Central memory CD4-positive, alpha-beta T cell (primary cell): ENCODE measurements around the gene MTG2.

Experiments
- DNase-seq: peaks from one replicate; pipeline ENCODE4 v3.0.0; 2022

MTG2 gene

DNA sequence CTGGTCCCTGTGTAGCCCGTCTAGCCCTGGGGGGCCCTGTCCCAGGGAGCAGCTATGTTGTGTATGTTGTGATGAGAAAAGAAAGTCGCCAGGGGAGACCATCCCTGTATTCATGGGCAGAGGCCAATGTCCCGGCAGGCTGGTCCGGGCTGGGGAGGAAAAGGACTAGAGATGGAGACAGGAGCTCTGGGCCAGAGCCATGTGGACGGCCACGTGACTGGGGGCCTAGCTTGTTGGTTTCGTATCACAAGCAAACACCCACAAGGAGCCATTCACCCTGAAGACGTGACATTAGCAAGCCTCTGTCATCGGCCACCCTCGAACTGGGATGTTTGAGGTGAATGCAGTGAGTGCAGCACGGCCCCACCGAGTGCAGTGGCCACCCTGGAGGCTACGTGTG is 40.1 kb downstream of the MTG2 start:
- no peak for DNase-seq

- no peak for DNase-seq
Measured at GRCh38 chr20:62223571-62223970, 40.7 kb downstream of the MTG2 start.

DNA sequence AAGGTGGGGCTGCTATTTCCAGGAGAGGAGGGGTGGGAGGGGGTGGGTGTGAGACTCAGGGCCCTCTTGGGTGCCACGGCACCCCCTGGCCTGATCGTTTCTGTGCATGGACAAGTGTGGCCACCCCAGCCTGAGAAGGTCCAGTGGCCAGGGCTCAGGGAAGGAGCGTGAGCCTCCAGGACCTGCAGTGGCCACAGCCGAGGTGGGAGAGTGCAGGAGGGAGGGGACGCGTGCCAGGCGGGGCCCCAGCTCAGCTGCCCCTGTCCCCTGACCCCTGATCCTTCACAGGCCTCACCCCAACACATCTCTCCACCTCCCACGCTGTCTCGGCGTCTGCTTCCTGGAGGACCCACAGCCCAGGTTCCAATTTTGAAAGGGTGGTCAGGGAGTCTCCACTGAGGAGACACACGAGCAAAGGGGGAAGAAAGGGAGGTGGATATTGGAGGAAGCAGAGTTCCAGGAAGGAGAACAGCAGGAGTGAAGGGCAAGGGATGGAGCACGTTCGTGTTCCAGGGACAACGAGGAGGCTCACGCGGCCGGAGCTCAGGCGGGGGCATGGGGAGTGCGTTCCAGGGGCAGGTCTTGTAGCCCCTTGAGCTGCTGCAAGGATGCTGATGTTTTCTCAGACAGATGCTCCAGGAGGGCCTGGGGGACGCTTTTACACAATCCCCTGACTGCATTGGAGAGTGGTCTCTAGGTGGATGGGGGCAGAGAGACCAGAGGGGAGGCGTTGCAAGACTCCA is 41.5 kb downstream of the MTG2 start:
- no peak for DNase-seq

DNA sequence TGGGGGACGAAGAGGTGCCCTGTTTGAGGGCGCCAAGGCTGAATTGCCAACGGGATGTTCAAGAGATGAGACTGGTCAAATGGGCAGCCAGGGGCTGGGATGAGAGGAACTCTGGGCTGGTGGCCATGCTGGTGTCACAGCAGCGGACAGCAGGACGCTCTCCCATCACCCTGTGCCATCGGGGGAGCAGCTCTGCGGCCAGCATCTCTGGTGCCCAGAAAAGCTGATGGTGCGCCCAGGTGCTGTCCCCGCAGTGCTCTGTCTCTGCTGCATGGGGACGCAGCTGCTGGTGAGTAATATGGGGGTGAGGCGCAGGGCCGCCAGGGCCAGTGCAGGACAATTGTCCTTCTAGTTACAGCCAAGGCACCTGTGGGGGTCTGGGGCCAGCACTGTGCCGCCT is 42.2 kb downstream of the MTG2 start:
- no peak for DNase-seq

- DNase-seq, result no peak
Measured at GRCh38 chr20:62225820-62226635, 43.2 kb downstream of the MTG2 start.

GRCh38 chr20:62226707-62227590 is 44.1 kb downstream of the MTG2 start:
- no peak for DNase-seq

GRCh38 chr20:62227591-62227976 is 44.8 kb downstream of the MTG2 start:
- no peak for DNase-seq

DNA sequence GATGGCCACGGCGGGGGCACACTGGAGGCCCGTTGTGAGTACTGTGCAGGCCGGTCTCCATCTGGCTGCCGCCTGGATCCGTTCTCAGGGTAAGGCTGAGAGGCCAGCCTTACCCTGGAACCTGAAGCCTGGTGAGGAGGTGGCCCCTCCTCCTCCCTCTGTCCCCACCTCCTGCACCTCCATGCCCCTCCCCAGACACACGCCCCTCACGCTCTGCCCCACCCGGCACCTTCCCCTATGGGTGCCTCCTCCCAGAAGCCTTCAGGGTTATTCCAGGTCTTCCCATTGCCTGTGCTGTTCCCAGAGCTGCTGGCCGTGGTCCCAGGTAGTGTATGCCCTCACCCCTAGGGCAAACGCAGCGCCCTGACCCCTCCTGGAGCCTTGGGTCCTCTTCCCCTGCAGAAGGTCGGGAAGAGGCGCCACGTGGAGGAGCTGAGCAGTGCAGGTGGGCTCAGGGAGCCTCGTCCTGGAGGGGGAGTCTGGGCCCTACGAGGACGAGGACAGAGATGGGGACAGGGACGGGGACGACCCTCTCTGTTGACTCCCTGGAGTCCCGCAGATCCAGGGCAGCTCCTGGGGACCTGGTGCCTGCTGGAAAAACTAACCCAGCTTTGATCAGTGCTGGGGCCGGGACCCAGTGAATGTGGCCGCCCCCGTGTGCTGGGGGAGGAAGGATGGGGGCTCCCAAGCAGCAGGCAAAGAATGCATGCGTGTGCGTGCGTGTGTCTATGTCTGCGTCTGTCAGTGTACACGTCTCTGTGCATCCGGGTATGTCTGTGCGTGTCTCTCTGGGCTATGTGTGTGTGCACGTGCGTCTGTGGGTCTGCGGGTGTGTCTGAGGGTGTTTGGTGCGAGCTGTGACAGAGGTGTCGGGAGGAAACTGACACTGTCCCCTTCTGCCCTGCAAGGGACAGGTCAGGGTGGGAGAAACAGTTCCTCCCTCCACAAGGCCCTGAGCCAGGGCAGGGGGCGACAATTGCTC is 45.4 kb downstream of the MTG2 start:
- DNase-seq, result no peak

GRCh38 chr20:62228982-62229545 is 46.2 kb downstream of the MTG2 start:
- no peak for DNase-seq

- DNase-seq, result no peak
Measured at GRCh38 chr20:62229667-62230066, 46.8 kb downstream of the MTG2 start.

DNA sequence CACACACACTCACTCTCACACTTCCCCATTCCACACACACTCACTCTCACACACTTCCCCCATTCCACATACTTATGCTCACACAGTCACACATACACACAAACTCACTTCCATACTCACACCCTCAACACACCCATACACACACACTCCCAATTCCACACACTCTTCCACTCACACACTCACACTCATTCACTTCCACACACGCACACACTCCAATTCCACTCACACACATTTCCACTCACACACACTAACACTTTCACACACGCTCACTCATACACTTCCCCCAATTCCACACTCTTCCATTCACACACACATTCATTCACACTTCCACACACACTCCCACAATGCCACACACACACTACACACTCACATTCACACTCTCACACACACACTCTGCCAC is 47.4 kb downstream of the MTG2 start:
- no peak for DNase-seq

- no peak for DNase-seq
Measured at GRCh38 chr20:62230696-62231095, 47.9 kb downstream of the MTG2 start.

GRCh38 chr20:62231292-62231691 is 48.5 kb downstream of the MTG2 start:
- DNase-seq, result no peak

DNA sequence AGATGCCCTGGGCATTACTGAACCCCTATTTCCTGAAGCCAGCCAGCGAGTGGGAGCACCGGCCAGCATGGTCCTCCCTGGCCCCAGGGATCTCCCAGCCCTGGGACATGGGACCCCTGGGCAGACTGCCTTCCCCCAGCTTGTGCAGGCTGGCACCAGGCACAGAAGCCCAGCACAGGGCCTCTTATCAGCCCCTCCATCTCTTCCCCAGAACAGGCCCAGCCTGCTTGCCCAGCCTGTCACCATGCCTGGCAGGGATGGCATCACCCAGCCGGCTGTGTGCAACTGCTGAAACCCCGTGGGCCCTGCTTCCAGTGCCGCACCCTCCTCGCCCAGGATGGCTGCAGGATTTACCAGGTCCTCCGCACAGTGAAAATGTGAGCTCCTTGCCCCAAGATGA is 49.4 kb downstream of the MTG2 start:
- no peak for DNase-seq

- DNase-seq, result no peak
Measured at GRCh38 chr20:62232770-62233645, 50.2 kb downstream of the MTG2 start.

DNA sequence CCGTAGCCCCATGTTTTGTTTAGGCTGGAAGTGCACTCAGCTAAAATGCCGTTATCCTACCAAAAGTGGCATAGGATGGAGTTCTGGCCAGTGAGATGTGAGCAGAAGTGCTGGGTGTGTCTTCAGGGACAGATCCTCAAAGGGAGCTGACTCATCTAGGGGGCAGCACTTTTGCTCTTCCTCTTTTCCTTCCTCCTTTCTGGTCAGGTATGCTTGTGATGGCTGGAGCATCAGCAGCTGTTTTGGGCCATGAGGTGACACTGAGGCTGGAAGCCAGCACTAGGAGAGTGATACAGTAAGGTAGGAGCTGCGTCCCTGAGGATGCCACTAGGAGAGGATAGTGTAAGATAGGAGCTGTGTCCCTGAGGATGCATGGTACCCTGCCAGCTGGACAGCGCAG is 50.9 kb downstream of the MTG2 start:
- DNase-seq, result no peak

GRCh38 chr20:62234339-62234738 is 51.5 kb downstream of the MTG2 start:
- no peak for DNase-seq

GRCh38 chr20:62235001-62235776 is 52.4 kb downstream of the MTG2 start:
- DNase-seq, result no peak

DNA sequence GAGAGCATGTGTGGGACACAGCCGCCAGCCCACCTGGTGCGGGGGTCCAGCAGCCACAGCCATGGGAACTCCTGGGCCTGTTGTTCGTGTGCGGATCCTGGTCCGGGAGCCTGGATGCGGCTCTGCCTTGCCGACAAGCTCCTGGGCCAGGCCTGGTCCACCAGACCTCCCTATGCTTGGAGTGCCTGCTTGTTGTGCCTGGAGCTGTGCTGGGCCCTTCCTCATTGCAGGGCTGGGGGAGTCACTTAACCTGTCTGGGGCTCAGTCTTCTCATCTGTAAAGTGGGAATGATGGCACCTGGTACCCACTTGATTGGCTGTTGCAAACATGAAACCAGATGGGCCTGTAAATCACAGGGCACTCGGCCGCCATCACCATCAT is 52.9 kb downstream of the MTG2 start:
- no peak for DNase-seq

GRCh38 chr20:62236200-62236599 is 53.4 kb downstream of the MTG2 start:
- DNase-seq, result no peak
